Upper lobe of left lung (tissue), 6 donors: Measurements from ENCODE around the gene CTBP1. TPM values are rescaled to one million over a fixed set of nuclear protein-coding genes. Genes with fewer than 3 reads are reported as not detected.
"Not testable (repeated sequence)": the region's sequence is repeated elsewhere in the genome, so short reads cannot be mapped to it uniquely, and the experiment has no call there.

Experiments used
- ATAC-seq, 2 donors: fragments of 200-7000 bp; cut with Tn5 transposase; one replicate each; pipeline ENCODE4 v1.9.1; 2022; ENCODE audit warnings: mild to moderate bottlenecking in 2 of 2, moderate library complexity in 2 of 2; ENCODE audit not compliant: low FRiP score in 2 of 2
- DNase-seq, 2 donors: peaks; one replicate each; pipeline ENCODE4 v3.0.0-alpha.2; 2019 to 2020
- H3K27ac ChIP-seq, 4 donors: fragments of 200-600 bp; sonication (generic); one replicate each; pipeline ENCODE4 v1.5.1; 2016 to 2019
- H3K27me3 ChIP-seq, 4 donors: fragments of 200-600 bp; sonication (generic); one replicate each; pipeline ENCODE4 v1.5.1; 2017 to 2019
- H3K36me3 ChIP-seq, 4 donors: fragments of 200-600 bp; sonication (generic); one replicate each; pipeline ENCODE4 v1.5.1; 2016 to 2019
- H3K4me1 ChIP-seq, 4 donors: fragments of 200-600 bp; sonication (generic); one replicate each; pipeline ENCODE4 v1.5.1; 2018 to 2019
- H3K4me3 ChIP-seq, 4 donors: fragments of 200-600 bp; sonication (generic); one replicate each; pipeline ENCODE4 v1.5.1; 2017 to 2019; ENCODE audit warnings: mild to moderate bottlenecking in 2 of 4, moderate library complexity in 1 of 4
- H3K9me3 ChIP-seq, 4 donors: fragments of 200-600 bp; sonication (generic); one replicate each; pipeline ENCODE4 v1.5.1; 2018 to 2019
- EP300 ChIP-seq, 4 donors: sonication (generic); formaldehyde crosslinking; IDR thresholded peaks; one replicate each; pipeline ENCODE4 v1.5.1; 2017; ENCODE audit warnings: antibody characterized with exemption in 4 of 4, control low read depth in 2 of 4
- POLR2A ChIP-seq, 4 donors: fragments of 450-650 bp; IDR thresholded peaks; one replicate each; pipeline ENCODE4 v1.5.1; 2016 to 2017; ENCODE audit warnings: antibody characterized with exemption in 4 of 4, mild to moderate bottlenecking in 2 of 4
- POLR2AphosphoS5 ChIP-seq, 2 donors: sonication (generic); formaldehyde crosslinking; IDR thresholded peaks; one replicate each; pipeline ENCODE4 v1.5.1; 2017; ENCODE audit warnings: antibody characterized with exemption in 2 of 2
- WGBS, 2 donors: methylation state at CpG; one replicate each; pipeline ENCODE4 v1.1.5; 2017 to 2018; 5-methylcytosine and 5-hydroxymethylcytosine counted together
- total RNA-seq, 6 donors: library from RNA; depleted of rRNA in 4 of 6; stranded (reverse); fragments of >200 nt in 4 of 6; gene quantifications; one replicate each; pipeline versions ENCODE4 v1.1.0 to v1.2.1, GENCODE V29; 2016 to 2021
- TF ChIP-seq, protein P1 (sequence below), 6 experiments: fragments of 450-650 bp in 4 of 6; fragments of 200-600 bp in 2 of 6; sonication (generic) in 2 of 6; IDR thresholded peaks; one replicate each; pipeline ENCODE4 v1.5.1; 2016 to 2019; ENCODE audit warnings: antibody characterized with exemption in 6 of 6
- donor health status: DM: no; HTN: no; CAD: no; lungs with moderate emphysema.
- donor health status: DM: no; HTN: yes; CAD: no; lungs with severe emphysema.

The CTBP1 gene
- total RNA-seq, 6 donors from 2014 or later = 142 to 483 (median 213) TPM

DNA sequence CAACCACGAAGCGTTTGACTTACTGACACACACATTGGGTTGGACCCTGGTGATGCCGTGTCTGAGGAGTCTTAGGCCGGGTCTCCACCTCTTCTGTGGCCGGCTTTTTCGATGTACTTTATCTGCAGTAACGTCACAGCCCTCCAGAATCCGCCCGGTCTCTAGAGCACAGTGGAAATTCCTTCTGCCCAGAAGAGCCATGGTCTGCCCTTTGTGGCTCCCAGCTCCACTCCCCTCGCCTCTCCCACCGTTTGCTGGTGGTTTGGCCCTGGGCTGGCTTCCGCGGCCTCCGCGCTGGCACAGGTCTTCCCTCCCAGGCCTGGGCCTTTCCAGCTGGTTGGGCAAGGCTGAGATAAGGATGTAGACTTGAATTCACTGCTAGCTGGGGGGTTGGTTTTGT, 45.1 kb upstream of the CTBP1 start:
- DNase-seq (peak; percentile 17 to 63), ATAC-seq (peak in 1 of 2 donors; percentile 48)
- TF ChIP-seq EP300 (IDR thresholded peaks at IDR 0.05) = no peak
- TF ChIP-seq, protein P1, sequence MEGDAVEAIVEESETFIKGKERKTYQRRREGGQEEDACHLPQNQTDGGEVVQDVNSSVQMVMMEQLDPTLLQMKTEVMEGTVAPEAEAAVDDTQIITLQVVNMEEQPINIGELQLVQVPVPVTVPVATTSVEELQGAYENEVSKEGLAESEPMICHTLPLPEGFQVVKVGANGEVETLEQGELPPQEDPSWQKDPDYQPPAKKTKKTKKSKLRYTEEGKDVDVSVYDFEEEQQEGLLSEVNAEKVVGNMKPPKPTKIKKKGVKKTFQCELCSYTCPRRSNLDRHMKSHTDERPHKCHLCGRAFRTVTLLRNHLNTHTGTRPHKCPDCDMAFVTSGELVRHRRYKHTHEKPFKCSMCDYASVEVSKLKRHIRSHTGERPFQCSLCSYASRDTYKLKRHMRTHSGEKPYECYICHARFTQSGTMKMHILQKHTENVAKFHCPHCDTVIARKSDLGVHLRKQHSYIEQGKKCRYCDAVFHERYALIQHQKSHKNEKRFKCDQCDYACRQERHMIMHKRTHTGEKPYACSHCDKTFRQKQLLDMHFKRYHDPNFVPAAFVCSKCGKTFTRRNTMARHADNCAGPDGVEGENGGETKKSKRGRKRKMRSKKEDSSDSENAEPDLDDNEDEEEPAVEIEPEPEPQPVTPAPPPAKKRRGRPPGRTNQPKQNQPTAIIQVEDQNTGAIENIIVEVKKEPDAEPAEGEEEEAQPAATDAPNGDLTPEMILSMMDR (IDR thresholded peaks at IDR 0.05) = no peak
- TF ChIP-seq POLR2A (IDR thresholded peaks at IDR 0.05) = no peak
- TF ChIP-seq POLR2AphosphoS5 (IDR thresholded peaks at IDR 0.05) = no peak
- peaks cover 24 to 60% (median 38%) of the 10 kb centered on the region in 4 donors for H3K4me1 ChIP-seq
- H3K27ac ChIP-seq = no peak overlapping the region
- H3K27me3 ChIP-seq = no peaks in the 10 kb centered on the region
- H3K4me3 ChIP-seq = no peak overlapping the region
- H3K36me3 ChIP-seq = peaks cover 0 to 29% (median 11%) of the 10 kb centered on the region in 4 donors
- WGBS, 2 donors = 77 to 81% methylated on average over 15 of the region's 15 CpGs
- H3K9me3 ChIP-seq = no peaks in the 10 kb centered on the region

DNA sequence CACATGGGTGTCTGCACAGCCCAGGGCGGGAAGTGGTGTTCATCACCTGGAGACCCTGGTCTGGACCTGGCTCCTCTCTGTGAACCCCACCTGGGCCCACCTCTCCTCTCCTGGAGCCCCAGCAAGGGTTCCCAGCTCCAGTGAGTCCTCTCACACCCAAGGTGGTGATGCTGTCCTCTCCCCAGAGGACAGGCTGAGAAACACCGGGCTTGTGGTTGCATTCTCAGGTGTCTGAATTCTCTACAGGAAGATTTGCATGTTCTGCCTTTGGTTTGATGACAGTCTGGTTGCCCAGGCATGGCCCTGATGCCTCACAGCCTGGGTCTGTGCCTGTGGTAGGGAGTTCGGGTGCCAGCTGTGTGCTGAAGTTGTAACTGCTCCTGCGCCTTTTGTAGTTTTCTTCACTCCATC, 44.6 kb upstream of the CTBP1 start:
- H3K4me3 ChIP-seq = no peak overlapping the region
- H3K36me3 ChIP-seq = peaks cover 0 to 24% (median 9%) of the 10 kb centered on the region in 4 donors
- no peaks in the 10 kb centered on the region for H3K9me3 ChIP-seq
- DNase-seq (peak in 1 of 2 donors; percentile 11), ATAC-seq (no peak)
- TF ChIP-seq, protein P1 (IDR thresholded peaks at IDR 0.05) = no peak
- no peak for TF ChIP-seq EP300 (IDR thresholded peaks at IDR 0.05)
- TF ChIP-seq POLR2A (IDR thresholded peaks at IDR 0.05) = no peak
- no peaks in the 10 kb centered on the region for H3K27me3 ChIP-seq
- WGBS, 2 donors = 90 to 97% methylated on average over 4 of the region's 4 CpGs
- peaks cover 28 to 63% (median 41%) of the 10 kb centered on the region in 4 donors for H3K4me1 ChIP-seq
- no peak overlapping the region for H3K27ac ChIP-seq

DNA sequence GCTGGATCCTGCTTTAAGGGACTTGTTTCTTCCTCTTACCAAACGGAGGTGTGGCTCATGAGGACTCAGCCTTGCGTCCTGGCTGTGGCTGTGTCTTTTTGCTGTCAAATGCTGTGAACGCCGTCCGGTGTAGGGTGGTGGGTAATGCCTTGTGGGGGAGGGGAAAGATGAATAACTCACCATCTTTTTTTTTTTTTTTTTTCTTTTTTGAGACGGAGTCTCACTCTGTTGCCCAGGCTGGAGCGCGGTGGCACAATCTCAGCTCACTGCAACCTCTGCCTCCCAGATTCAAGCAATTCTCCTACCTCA, 43.7 kb upstream of the CTBP1 start:
- ATAC-seq, H3K4me3 ChIP-seq, H3K9me3 ChIP-seq, H3K27me3 ChIP-seq, H3K27ac ChIP-seq: not testable (repeated sequence)
- peak in 1 of 2 donors; percentile 19 for DNase-seq
- Histone ChIP-seq H3K36me3 (peaks cover 0 to 15% (median 1%) of the 10 kb centered on the region in 4 donors), H3K4me1 (peaks cover 28 to 60% (median 41%) of the 10 kb centered on the region in 4 donors)
- WGBS, 2 donors = 84 to 92% methylated on average over 8 of the region's 8 CpGs

DNA sequence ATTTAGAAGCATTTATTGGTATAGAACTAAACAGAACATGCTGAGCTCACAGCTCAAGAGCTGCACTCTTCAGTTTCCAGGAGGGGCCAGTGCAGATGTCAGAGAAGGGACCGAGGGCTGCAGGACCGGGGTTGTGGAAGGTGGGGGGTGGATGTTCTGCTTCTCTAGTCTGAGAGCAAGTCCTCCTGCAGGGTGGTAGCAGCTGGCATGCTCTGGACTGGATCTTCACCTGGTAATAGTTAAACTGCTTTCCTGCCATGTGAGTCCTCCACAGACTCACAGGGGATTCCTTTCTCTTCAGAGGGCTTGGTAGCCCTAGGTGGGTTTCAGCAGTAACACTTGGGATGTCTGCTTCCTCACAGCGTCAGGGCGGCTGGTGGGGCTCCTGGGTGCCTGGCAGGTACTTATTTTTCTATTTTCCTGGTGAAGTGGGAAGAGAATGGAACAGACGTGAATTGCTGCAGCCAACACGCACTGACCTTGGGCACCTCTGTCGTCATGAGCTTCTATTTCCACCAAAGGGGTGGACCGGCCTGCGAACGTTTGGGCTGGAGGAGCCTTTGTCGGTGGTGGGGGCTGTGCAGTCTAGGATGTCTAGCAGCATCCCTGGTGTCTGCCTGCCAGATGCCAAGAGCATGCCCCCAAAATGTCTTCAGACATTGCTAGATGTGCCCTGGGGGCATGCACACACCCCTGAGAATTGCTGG, 43.2 kb upstream of the CTBP1 start:
- 72 to 74% methylated on average over 11 of the region's 11 CpGs for WGBS, 2 donors
- Histone ChIP-seq H3K4me3 (no peak overlapping the region), H3K36me3 (peaks cover 0 to 10% (median 0%) of the 10 kb centered on the region in 4 donors), H3K27me3 (no peaks in the 10 kb centered on the region), H3K9me3 (no peaks in the 10 kb centered on the region), H3K4me1 (peaks cover 28 to 59% (median 41%) of the 10 kb centered on the region in 4 donors), H3K27ac (no peak overlapping the region)
- ATAC-seq (no peak), DNase-seq (peak in 1 of 2 donors; percentile 14)
- TF ChIP-seq POLR2AphosphoS5 (IDR thresholded peaks at IDR 0.05) (no peak), POLR2A (IDR thresholded peaks at IDR 0.05) (no peak), EP300 (IDR thresholded peaks at IDR 0.05) (no peak)
- TF ChIP-seq, protein P1 (IDR thresholded peaks at IDR 0.05) = no peak

DNA sequence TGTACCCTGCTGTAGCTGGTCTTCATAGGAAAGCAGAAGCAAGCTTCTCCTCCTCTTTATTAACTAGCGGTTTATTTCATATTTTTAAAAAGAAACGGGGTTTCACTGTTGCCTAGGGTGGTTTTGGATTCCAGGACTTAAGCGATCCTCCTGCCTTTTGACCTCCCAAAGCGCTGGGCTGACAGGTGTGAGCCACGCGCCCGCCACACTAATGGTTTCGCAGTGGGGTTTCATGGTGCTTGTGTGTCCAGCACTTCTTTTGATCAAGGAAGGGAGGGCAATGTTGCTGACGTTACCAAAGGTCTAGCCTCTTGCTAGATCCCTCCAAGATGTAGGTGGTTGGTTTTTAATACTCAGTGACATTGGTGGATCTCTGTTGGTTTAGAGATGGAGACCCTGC, 42.2 kb upstream of the CTBP1 start:
- DNase-seq = peak in 1 of 2 donors; percentile 24
- ATAC-seq = no peak
- peak overlapping the region; percentile 86 to 98 (median 96) for H3K4me3 ChIP-seq
- 61 to 72% methylated on average over 9 of the region's 9 CpGs for WGBS, 2 donors
- peaks cover 0 to 4% (median 0%) of the 10 kb centered on the region in 4 donors for H3K36me3 ChIP-seq
- no peaks in the 10 kb centered on the region for H3K9me3 ChIP-seq
- H3K4me1 ChIP-seq = peaks cover 28 to 59% (median 41%) of the 10 kb centered on the region in 4 donors
- peak overlapping the region in 3 of 4 donors; percentile 85 to 94 (median 91) for H3K27ac ChIP-seq
- no peaks in the 10 kb centered on the region for H3K27me3 ChIP-seq
- TF ChIP-seq POLR2A (IDR thresholded peaks at IDR 0.05) = no peak
- TF ChIP-seq EP300 (IDR thresholded peaks at IDR 0.05) = no peak
- no peak for TF ChIP-seq POLR2AphosphoS5 (IDR thresholded peaks at IDR 0.05)
- TF ChIP-seq, protein P1 (IDR thresholded peaks at IDR 0.05) = no peak
